NCI-H1694 (cell line): ENCODE data around the gene TTC29.
"Not testable (repeated sequence)": the region's sequence is repeated elsewhere in the genome, so short reads cannot be mapped to it uniquely, and the experiment has no call there.

Experiments used
- DNase-seq: peaks from one replicate; lab custom pipeline; 2025; lab: John Stamatoyannopoulos, UW

The TTC29 gene

DNA sequence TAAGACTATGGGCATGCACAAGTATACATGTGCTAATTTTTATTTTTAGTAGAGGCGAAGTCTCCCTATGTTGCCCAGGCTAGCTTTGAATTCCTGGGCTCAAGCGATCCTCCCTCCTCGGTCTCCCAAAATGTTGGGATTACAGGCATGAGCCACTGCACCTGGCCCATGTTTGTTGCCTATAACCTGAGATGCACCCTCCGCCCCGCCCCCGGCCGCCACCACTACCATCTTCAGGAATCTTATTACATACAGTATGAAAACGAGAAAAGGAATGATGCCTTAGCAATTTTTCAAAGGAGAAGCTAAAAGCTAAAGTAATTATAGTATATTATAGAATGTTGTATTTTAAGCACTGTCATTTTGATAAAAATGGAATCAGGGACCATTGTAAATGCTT is 245.8 kb downstream of the TTC29 start:
- DNase-seq: no peak

DNA sequence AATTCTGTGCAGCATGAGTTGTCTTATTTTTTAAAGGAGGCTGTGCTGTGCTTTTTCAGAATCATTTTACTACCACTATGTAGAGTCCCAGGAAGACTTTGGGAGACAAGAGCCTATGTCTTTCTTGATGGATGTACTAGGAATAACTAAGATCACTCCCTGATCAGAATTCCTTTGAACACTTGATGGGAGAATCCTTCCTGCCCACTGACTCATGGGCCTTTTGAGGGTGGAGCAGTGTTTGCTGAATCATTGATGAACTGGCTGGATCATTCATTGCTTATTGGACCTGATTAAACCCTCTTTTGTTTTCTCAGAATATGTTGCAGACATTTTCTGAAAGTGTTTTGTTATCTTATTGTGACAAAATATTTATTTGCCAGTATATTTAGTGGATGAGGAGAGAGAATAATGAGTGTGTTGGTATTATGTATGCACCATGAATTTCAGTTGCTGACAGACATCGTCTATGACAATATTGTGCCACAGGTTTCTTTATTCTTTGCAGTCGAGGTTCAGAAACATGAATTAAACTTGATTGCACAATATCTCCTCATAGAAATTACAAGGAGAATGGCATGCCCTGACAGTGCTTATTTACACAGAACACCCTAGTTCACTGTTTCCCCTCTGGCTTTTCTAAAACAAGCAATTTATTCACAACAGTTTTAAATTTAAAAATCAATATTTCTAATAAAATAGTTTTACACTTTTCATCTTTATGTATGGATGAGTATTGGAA is 270.7 kb downstream of the TTC29 start:
- no peak for DNase-seq

DNA sequence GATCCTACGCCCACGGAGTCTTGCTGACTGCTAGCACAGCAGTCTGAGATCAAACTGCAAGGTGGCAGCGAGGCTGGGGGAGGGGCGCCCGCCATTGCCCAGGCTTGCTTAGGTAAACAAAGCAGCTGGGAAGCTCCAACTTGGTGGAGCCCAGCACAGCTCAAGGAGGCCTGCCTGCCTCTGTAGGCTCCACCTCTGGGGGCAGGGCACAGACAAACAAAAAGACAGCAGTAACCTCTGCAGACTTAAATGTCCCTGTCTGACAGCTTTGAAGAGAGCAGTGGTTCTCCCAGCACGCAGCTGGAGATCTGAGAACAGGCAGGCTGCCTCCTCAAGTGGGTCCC is 281.7 kb downstream of the TTC29 start:
- not testable (repeated sequence) for DNase-seq

DNA sequence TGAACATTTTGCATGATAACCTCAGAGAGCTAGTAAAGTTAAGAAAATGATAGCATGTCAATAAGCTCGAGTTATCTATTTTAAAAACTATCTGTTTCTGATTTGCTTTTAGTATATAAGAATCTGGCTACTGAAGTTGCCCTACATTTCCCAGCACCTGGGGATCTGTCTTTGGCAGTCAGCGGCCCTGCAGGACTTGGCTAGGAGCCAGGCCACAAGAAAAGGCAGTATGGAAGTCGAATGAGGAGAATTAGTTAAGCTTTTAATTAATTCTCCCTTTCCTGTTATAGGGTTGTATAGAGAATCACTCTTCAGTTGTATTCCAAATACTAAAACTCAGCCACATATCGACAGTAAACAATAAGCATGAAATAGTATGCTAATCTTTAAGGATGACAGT is 284.3 kb downstream of the TTC29 start:
- no peak for DNase-seq
